Trophoblast cell (in vitro differentiated cells and primary cell): ENCODE data around the gene IGF1R.

ENCODE experiments used
- DNase-seq, 2 donors: peaks; one replicate each; pipeline ENCODE4 v3.0.0-alpha.2; 2016
- H2AFZ ChIP-seq: 2 replicates; pipeline ENCODE4 v1.6.1; 2013; ENCODE audit warnings: low read length, moderate library complexity, mild to moderate bottlenecking; ENCODE audit not compliant: insufficient read depth, poor library complexity
- H2AK5ac ChIP-seq: 2 replicates; pipeline ENCODE4 v1.6.1; 2013; ENCODE audit warnings: mild to moderate bottlenecking, low read length
- H2BK120ac ChIP-seq: 2 replicates; pipeline ENCODE4 v1.6.1; 2013; ENCODE audit warnings: low read length, mild to moderate bottlenecking, moderate library complexity; ENCODE audit not compliant: insufficient read depth, poor library complexity
- H2BK12ac ChIP-seq: 2 replicates; pipeline ENCODE4 v1.6.1; 2013; ENCODE audit warnings: mild to moderate bottlenecking, low read length, moderate library complexity
- H2BK5ac ChIP-seq: 2 replicates; pipeline ENCODE4 v1.6.1; 2013; ENCODE audit warnings: low read length, low read depth, moderate library complexity, mild to moderate bottlenecking; ENCODE audit not compliant: poor library complexity
- H3K14ac ChIP-seq: 2 replicates; pipeline ENCODE4 v1.6.1; 2013; ENCODE audit warnings: mild to moderate bottlenecking, low read length
- H3K18ac ChIP-seq: 2 replicates; pipeline ENCODE4 v1.6.1; 2013; ENCODE audit warnings: mild to moderate bottlenecking, low read length
- H3K23ac ChIP-seq: 2 replicates; pipeline ENCODE4 v1.6.1; 2013; ENCODE audit warnings: low read length
- H3K27ac ChIP-seq: 2 replicates; pipeline ENCODE4 v1.5.1; 2013; ENCODE audit warnings: low read depth, mild to moderate bottlenecking, inconsistent platforms, low read length, moderate library complexity
- H3K27me3 ChIP-seq: 2 replicates; pipeline ENCODE4 v1.6.1; 2013; ENCODE audit warnings: inconsistent platforms, mild to moderate bottlenecking, low read length, moderate library complexity; ENCODE audit not compliant: insufficient read depth
- H3K36me3 ChIP-seq, 2 experiments: 1 replicate in 1 of 2; 2 replicates in 1 of 2; pipeline ENCODE4 v1.6.1; 2013; ENCODE audit warnings: low read length in 2 of 2, mild to moderate bottlenecking in 2 of 2, moderate library complexity in 1 of 2; ENCODE audit not compliant: insufficient read depth in 2 of 2, control insufficient read depth in 1 of 2
- H3K4ac ChIP-seq: 2 replicates; pipeline ENCODE4 v1.6.1; 2013; ENCODE audit warnings: low read depth, mild to moderate bottlenecking, low read length, moderate library complexity
- H3K4me1 ChIP-seq, 2 experiments: 1 replicate in 1 of 2; 2 replicates in 1 of 2; pipeline ENCODE4 v1.6.1; 2013; ENCODE audit warnings: low read length in 2 of 2, mild to moderate bottlenecking in 2 of 2, moderate library complexity in 1 of 2; ENCODE audit not compliant: insufficient read depth in 2 of 2, control insufficient read depth in 1 of 2
- H3K4me2 ChIP-seq: 2 replicates; pipeline ENCODE4 v1.6.1; 2013; ENCODE audit warnings: inconsistent platforms, mild to moderate bottlenecking, low read length, moderate library complexity
- H3K4me3 ChIP-seq: 2 replicates; pipeline ENCODE4 v1.5.1; 2013; ENCODE audit warnings: mild to moderate bottlenecking, low read depth, low read length, inconsistent platforms
- H3K79me1 ChIP-seq: one replicate; pipeline ENCODE4 v1.6.1; 2013; ENCODE audit warnings: low read length
- H3K79me2 ChIP-seq: 2 replicates; pipeline ENCODE4 v1.6.1; 2013; ENCODE audit warnings: low read length, mild to moderate bottlenecking; ENCODE audit not compliant: control insufficient read depth, insufficient read depth, poor library complexity
- H3K9ac ChIP-seq: 2 replicates; pipeline ENCODE4 v1.6.1; 2013; ENCODE audit warnings: mild to moderate bottlenecking, low read length
- H3K9me3 ChIP-seq: 2 replicates; pipeline ENCODE4 v1.6.1; 2013; ENCODE audit warnings: low read depth, mild to moderate bottlenecking, control low read depth, inconsistent platforms, low read length; ENCODE audit not compliant: insufficient read depth
- H4K12ac ChIP-seq: 2 replicates; pipeline ENCODE4 v1.6.1; 2013; ENCODE audit warnings: low read depth, mild to moderate bottlenecking, low read length, moderate library complexity
- H4K8ac ChIP-seq: 2 replicates; pipeline ENCODE4 v1.6.1; 2013; ENCODE audit warnings: low read depth, mild to moderate bottlenecking, low read length, moderate library complexity
- H4K91ac ChIP-seq: one replicate; pipeline ENCODE4 v1.6.1; 2013; ENCODE audit warnings: low read depth, mild to moderate bottlenecking, low read length, moderate library complexity
- WGBS: extraction: QIAGEN DNeasy Blood & Tissue Kit; methylation state at CpG from one replicate; pipeline ENCODE4 v1.1.7; 2013; ENCODE audit warnings: missing lambda C conversion rate; ENCODE audit not compliant: insufficient read length, insufficient coverage; ENCODE audit errors: extremely low coverage; 5-methylcytosine and 5-hydroxymethylcytosine counted together

IGF1R gene

GRCh38 chr15:98948456-98948855 is 300.1 kb downstream of the IGF1R start:
- Histone ChIP-seq H3K4ac (no peak overlapping the region), H3K4me3 (no peak overlapping the region), H3K79me1 (peaks cover under 1% of the 10 kb centered on the region), H3K23ac (no peak overlapping the region), H3K4me1 (peaks cover 2 to 4% of the 10 kb centered on the region in 2 experiments), H3K18ac (no peak overlapping the region), H2BK120ac (no peak overlapping the region), H2BK5ac (no peak overlapping the region), H3K36me3 (peaks cover 69 to 86% of the 10 kb centered on the region in 2 experiments), H3K27me3 (no peaks in the 10 kb centered on the region), H2AK5ac (no peak overlapping the region), H3K79me2 (no peaks in the 10 kb centered on the region), H4K12ac (no peak overlapping the region), H4K91ac (no peak overlapping the region), H3K9me3 (no peaks in the 10 kb centered on the region), H3K27ac (no peak overlapping the region), H3K14ac (no peak overlapping the region), H2BK12ac (no peak overlapping the region), H2AFZ (no peak overlapping the region), H4K8ac (no peak overlapping the region), H3K9ac (no peak overlapping the region), H3K4me2 (no peak overlapping the region)
- no CpG with 5 or more reads among the region's 13 CpGs for WGBS
- no peak for DNase-seq

- no peak overlapping the region for H3K14ac ChIP-seq
- DNase-seq, result no peak
- WGBS, result no CpG with 5 or more reads among the region's 11 CpGs
Measured at GRCh38 chr15:98948941-98949340, 300.6 kb downstream of the IGF1R start.

GRCh38 chr15:98949624-98950023 is 301.3 kb downstream of the IGF1R start:
- Histone ChIP-seq H3K14ac (no peak overlapping the region), H2AFZ (no peak overlapping the region), H3K4ac (no peak overlapping the region), H3K9ac (no peak overlapping the region), H2BK120ac (no peak overlapping the region), H3K23ac (no peak overlapping the region), H3K4me3 (no peak overlapping the region), H4K8ac (no peak overlapping the region), H4K91ac (no peak overlapping the region), H3K79me1 (no peaks in the 10 kb centered on the region), H3K9me3 (no peaks in the 10 kb centered on the region), H3K27ac (no peak overlapping the region), H2BK12ac (no peak overlapping the region), H3K79me2 (no peaks in the 10 kb centered on the region), H4K12ac (no peak overlapping the region), H2BK5ac (no peak overlapping the region), H3K18ac (no peak overlapping the region), H3K4me2 (no peak overlapping the region), H3K27me3 (no peaks in the 10 kb centered on the region), H3K4me1 (no peaks in the 10 kb centered on the region), H2AK5ac (no peak overlapping the region), H3K36me3 (peaks cover 74 to 89% of the 10 kb centered on the region in 2 experiments)
- WGBS, result no CpG with 5 or more reads among the region's 6 CpGs
- DNase-seq, result no peak

More at GRCh38 chr15:98948941-98949340, 300.6 kb downstream of the IGF1R start:
- H3K9ac ChIP-seq, result no peak overlapping the region
- no peak overlapping the region for H3K4me2 ChIP-seq
- H3K27ac ChIP-seq, result no peak overlapping the region
- H2AK5ac ChIP-seq, result no peak overlapping the region
- no peaks in the 10 kb centered on the region for H3K79me1 ChIP-seq
- H4K8ac ChIP-seq, result no peak overlapping the region
- H3K4ac ChIP-seq, result no peak overlapping the region
- H3K4me1 ChIP-seq, result peaks cover 0 to under 1% of the 10 kb centered on the region in 2 experiments
- H3K36me3 ChIP-seq, result peaks cover 71 to 87% of the 10 kb centered on the region in 2 experiments
- H3K79me2 ChIP-seq, result no peaks in the 10 kb centered on the region
- no peak overlapping the region for H4K91ac ChIP-seq
- H2AFZ ChIP-seq, result no peak overlapping the region
- H2BK12ac ChIP-seq, result no peak overlapping the region
- H3K18ac ChIP-seq, result no peak overlapping the region
- no peak overlapping the region for H2BK120ac ChIP-seq
- H3K9me3 ChIP-seq, result no peaks in the 10 kb centered on the region
- no peak overlapping the region for H4K12ac ChIP-seq
- no peak overlapping the region for H3K4me3 ChIP-seq
- no peak overlapping the region for H3K23ac ChIP-seq
- no peak overlapping the region for H2BK5ac ChIP-seq
- H3K27me3 ChIP-seq, result no peaks in the 10 kb centered on the region

- H4K91ac ChIP-seq, result no peak overlapping the region
Measured at GRCh38 chr15:98950248-98950647, 301.9 kb downstream of the IGF1R start.

More at GRCh38 chr15:98950248-98950647, 301.9 kb downstream of the IGF1R start:
- Histone ChIP-seq H4K12ac (no peak overlapping the region), H3K36me3 (peaks cover 72 to 89% of the 10 kb centered on the region in 2 experiments), H2BK12ac (no peak overlapping the region), H3K27ac (no peak overlapping the region), H3K18ac (no peak overlapping the region), H3K27me3 (no peaks in the 10 kb centered on the region), H3K4me3 (no peak overlapping the region), H2AFZ (no peak overlapping the region), H3K14ac (no peak overlapping the region), H2BK120ac (no peak overlapping the region), H3K4me2 (no peak overlapping the region), H3K79me1 (no peaks in the 10 kb centered on the region), H4K8ac (no peak overlapping the region), H3K23ac (no peak overlapping the region), H3K4me1 (no peaks in the 10 kb centered on the region), H3K9me3 (no peaks in the 10 kb centered on the region), H3K79me2 (no peaks in the 10 kb centered on the region), H3K9ac (no peak overlapping the region), H2BK5ac (no peak overlapping the region), H2AK5ac (no peak overlapping the region), H3K4ac (no peak overlapping the region)
- DNase-seq, result no peak
